PC-9 (cell line): ENCODE data around the gene ITPKB. TPM values are rescaled to one million over a fixed set of nuclear protein-coding genes. Genes with fewer than 3 reads are reported as not detected.

Experiments
- BruUV-seq: library from RNA; stranded (reverse); fragments of 400-500 nt; replicated peaks from 2 replicates; lab custom pipeline; 2021; lab: Mats Ljungman, UMichigan
- CTCF ChIA-PET: fragments of 300-600 bp; sonication (Branson Sonifier 250); formaldehyde crosslinking; loops from one replicate; lab custom pipeline; 2022; ENCODE audit warnings: antibody characterized with exemption; lab: Charles Lee
- POLR2A ChIA-PET: fragments of 300-600 bp; sonication (Branson Sonifier 250); formaldehyde crosslinking; loops from one replicate; lab custom pipeline; 2022; ENCODE audit warnings: antibody characterized with exemption; ENCODE audit not compliant: unreplicated experiment; lab: Charles Lee
- DNase-seq, 2 experiments: peaks; one replicate each; pipeline versions ENCODE4 v3.0.0 to v3.0.0-alpha.2; 2015 to 2022; ENCODE audit warnings: mixed read lengths in 1 of 2
- H2AFZ ChIP-seq: fragments of 200-600 bp; sonication (generic); 2 replicates; pipeline ENCODE4 v1.8.1; 2017; ENCODE audit warnings: antibody characterized with exemption
- H3F3A ChIP-seq: fragments of 200-600 bp; sonication (generic); 2 replicates; pipeline ENCODE4 v1.8.1; 2017; ENCODE audit warnings: antibody characterized with exemption, mild to moderate bottlenecking, low read depth; ENCODE audit not compliant: insufficient read depth
- H3K27ac ChIP-seq: fragments of 200-600 bp; sonication (generic); 2 replicates; pipeline ENCODE4 v1.6.1; 2016; ENCODE audit warnings: mixed run types
- H3K27me3 ChIP-seq: fragments of 200-600 bp; sonication (generic); 2 replicates; pipeline ENCODE4 v1.6.1; 2016; ENCODE audit warnings: low read depth, mixed run types; ENCODE audit not compliant: insufficient read depth
- H3K36me3 ChIP-seq: fragments of 200-600 bp; sonication (generic); 2 replicates; pipeline ENCODE4 v1.6.1; 2016; ENCODE audit warnings: low read depth, mixed run types
- H3K4me1 ChIP-seq: fragments of 200-600 bp; sonication (generic); replicated peaks from 2 replicates; pipeline ENCODE4 v1.6.1; 2016; ENCODE audit warnings: mixed run types; ENCODE audit not compliant: insufficient read depth
- H3K4me2 ChIP-seq: fragments of 200-600 bp; sonication (generic); 2 replicates; pipeline ENCODE4 v1.6.1; 2017; ENCODE audit warnings: mixed run types
- H3K4me3 ChIP-seq: fragments of 200-600 bp; sonication (generic); 2 replicates; pipeline ENCODE4 v1.6.1; 2016; ENCODE audit warnings: mixed run types
- H3K79me2 ChIP-seq: fragments of 200-600 bp; sonication (generic); 2 replicates; pipeline ENCODE4 v1.6.1; 2017; ENCODE audit warnings: low read depth, mixed run types
- H3K9me2 ChIP-seq: fragments of 200-600 bp; sonication (generic); 2 replicates; pipeline ENCODE4 v1.8.1; 2017; ENCODE audit warnings: mild to moderate bottlenecking; ENCODE audit not compliant: insufficient read depth
- H3K9me3 ChIP-seq: fragments of 200-600 bp; sonication (generic); 2 replicates; pipeline ENCODE4 v1.8.1; 2016; ENCODE audit warnings: low read depth; ENCODE audit not compliant: insufficient read depth
- H4K20me1 ChIP-seq: fragments of 200-600 bp; sonication (generic); 2 replicates; pipeline ENCODE4 v1.8.1; 2017; ENCODE audit not compliant: insufficient read depth
- EZH2 ChIP-seq: fragments of 200-600 bp; sonication (generic); IDR thresholded peaks from 2 replicates; pipeline ENCODE4 v1.8.0; 2017; ENCODE audit warnings: antibody characterized with exemption, low read depth
- intact Hi-C: fragments of 100-400 bp; cut with micrococcal nuclease; formaldehyde crosslinking; loops from one replicate; pipeline ENCODE4 v1.10.0; 2022; ENCODE audit not compliant: unreplicated experiment
- total RNA-seq: library from RNA; stranded (reverse); gene quantifications from 2 replicates; pipeline ENCODE4 v1.2.3, GENCODE V29; 2021
- TF ChIP-seq, protein P1 (sequence below): fragments of 200-600 bp; sonication (generic); conservative IDR thresholded peaks from 2 replicates; pipeline ENCODE4 v1.6.1; 2017; ENCODE audit warnings: mixed run types, antibody characterized with exemption, mild to moderate bottlenecking, moderate library complexity

Gene ITPKB
- total RNA-seq, 1 experiment from 2014 or later: 13.4 TPM

DNA sequence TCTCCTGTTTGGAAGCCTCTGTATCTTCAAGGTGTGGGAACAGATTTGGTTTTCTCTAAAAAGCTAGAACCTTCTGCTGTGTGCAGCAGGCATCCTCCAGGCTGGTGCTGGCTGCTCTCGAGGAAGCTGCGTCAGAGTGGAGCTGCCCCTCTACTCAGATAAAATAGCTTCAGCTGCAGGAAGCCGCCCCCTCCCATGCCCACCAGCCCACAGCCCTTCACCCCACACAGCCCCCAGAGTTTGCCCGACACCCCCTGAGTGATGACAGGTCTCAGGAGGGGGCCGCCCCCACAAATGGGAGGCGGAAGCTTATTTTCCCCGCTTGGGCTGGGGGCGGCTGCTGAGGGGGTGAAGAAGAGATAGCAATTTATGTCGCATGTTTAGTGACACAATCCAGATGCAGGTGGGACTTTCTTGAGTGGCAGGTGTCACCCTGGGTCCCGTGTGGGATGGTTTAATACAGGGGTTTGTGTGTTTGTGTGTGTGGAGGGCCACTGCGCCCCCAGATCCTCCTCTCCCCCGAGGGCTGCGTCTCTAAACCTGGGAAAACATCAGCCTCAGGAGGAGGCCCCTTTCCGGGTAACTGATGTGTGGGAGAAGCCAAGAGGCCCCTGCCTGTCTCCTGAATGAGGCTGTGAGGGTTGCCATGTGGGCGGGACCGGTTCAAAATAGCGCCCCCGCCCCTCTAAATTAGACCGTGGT lies 135.1 kb downstream of the ITPKB start:
- H3K27ac ChIP-seq: no peak overlapping the region
- H3K4me2 ChIP-seq: no peak overlapping the region

DNA sequence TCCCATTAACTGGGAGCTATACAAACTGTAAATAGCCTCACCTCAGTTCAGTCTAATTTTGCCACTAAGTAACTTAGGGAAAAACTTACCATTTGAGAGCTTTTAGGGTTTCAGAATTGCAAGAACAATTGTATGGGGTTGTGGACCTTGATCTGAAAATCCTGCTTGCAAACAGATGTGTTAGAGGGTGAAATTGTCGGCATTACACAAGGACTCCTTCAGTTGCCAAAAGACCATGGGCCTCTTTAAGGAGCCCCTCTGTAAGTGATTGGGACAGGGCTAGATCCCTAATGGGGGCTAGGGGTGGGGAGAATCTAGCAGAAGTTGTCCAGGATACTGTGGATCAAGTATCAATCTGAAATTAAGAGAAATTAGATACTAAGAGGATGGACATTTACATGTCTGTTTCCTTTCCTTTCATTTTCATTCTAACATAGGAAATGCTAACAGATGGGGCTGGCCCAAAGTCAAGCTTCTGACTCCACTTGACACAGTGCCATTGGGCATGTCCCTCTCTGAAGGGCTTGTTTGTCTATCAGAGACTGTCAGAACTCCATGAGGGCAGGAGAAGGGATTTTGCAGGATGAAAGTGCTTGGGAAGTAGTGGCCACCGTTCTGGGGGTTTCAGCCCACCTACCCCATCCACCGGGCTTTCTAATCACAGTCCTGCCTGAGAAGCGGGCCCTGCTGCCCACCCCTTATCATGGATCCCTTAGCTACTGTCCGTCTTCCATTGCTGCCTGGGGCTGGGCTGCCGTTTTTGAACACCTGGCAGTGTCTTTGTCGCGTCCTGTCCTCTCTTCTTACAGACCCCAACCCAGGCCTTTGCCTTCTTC lies 135.8 kb downstream of the ITPKB start:
- Histone ChIP-seq H3K4me3 (no peak overlapping the region), H3K9me3 (no peaks in the 10 kb centered on the region), H3K36me3 (no peaks in the 10 kb centered on the region), H3K27ac (no peak overlapping the region), H3F3A (no peaks in the 10 kb centered on the region), H3K27me3 (peaks cover 51% of the 10 kb centered on the region), H3K79me2 (no peaks in the 10 kb centered on the region), H3K9me2 (no peaks in the 10 kb centered on the region), H4K20me1 (no peaks in the 10 kb centered on the region), H3K4me1 (no peaks in the 10 kb centered on the region), H2AFZ (no peak overlapping the region), H3K4me2 (no peak overlapping the region)
- DNase-seq: no peak
- intact Hi-C loops: no loop called here
- POLR2A ChIA-PET: no interaction called here
- CTCF ChIA-PET: no interaction called here
- BruUV-seq: no TSS peak
- TF ChIP-seq, protein P1, sequence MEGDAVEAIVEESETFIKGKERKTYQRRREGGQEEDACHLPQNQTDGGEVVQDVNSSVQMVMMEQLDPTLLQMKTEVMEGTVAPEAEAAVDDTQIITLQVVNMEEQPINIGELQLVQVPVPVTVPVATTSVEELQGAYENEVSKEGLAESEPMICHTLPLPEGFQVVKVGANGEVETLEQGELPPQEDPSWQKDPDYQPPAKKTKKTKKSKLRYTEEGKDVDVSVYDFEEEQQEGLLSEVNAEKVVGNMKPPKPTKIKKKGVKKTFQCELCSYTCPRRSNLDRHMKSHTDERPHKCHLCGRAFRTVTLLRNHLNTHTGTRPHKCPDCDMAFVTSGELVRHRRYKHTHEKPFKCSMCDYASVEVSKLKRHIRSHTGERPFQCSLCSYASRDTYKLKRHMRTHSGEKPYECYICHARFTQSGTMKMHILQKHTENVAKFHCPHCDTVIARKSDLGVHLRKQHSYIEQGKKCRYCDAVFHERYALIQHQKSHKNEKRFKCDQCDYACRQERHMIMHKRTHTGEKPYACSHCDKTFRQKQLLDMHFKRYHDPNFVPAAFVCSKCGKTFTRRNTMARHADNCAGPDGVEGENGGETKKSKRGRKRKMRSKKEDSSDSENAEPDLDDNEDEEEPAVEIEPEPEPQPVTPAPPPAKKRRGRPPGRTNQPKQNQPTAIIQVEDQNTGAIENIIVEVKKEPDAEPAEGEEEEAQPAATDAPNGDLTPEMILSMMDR: no peak
- no peak for TF ChIP-seq EZH2

More for the DNA sequence above, 135.1 kb downstream of the ITPKB start:
- no TSS peak for BruUV-seq
- Histone ChIP-seq H2AFZ (no peak overlapping the region), H3K9me3 (no peaks in the 10 kb centered on the region), H3K79me2 (no peaks in the 10 kb centered on the region), H3K4me1 (no peaks in the 10 kb centered on the region), H3K4me3 (no peak overlapping the region), H3K27me3 (peaks cover 44% of the 10 kb centered on the region), H3K9me2 (no peaks in the 10 kb centered on the region), H3K36me3 (no peaks in the 10 kb centered on the region), H4K20me1 (no peaks in the 10 kb centered on the region), H3F3A (no peaks in the 10 kb centered on the region)
- DNase-seq: no peak
- CTCF ChIA-PET: no interaction called here
- TF ChIP-seq, protein P1: no peak
- POLR2A ChIA-PET: no interaction called here
- intact Hi-C loops: no loop called here

DNA sequence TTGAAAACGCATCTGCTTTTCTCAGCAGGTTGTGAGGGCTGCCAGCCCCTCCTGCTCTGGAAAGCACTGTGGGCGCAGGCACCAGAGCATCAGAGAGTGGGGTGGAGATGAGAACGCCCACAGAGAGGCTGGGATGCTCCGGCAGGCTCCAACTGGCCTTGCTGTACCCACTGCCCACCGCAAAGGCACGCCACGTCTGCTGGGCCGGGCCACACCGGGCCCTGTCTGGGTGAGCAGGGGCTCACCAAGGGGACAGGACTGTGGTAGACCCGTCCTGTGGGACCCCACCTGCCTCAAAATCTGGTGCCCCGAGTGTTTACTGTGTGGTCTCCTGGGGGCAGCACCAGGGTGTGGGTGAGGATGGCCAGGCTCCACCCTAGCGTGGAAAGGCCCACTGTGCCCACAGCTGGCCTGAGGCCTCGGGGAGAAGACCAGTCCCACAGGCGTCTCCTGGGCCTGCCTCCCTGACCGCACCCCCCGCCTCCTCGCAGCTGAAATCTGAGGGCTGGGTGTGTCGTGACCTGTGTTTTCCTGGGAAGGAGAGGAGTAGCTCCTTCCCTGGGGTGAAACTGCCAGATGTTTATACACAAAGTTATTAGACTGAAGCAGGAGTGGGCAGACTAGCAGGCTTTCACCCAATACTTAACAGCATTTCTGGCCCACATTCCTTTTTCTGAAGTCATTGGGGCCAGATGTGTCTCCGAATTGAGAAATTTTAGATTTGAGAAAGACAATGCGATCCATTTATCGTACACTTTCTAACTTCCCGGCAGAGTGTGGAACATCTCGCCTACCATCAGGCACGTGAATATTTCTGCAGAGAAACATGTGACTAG lies 136.7 kb downstream of the ITPKB start:
- BruUV-seq: no TSS peak
- H3K9me3 ChIP-seq: no peaks in the 10 kb centered on the region
- no peak for DNase-seq
- no peaks in the 10 kb centered on the region for H3K36me3 ChIP-seq
- TF ChIP-seq EZH2: no peak
- TF ChIP-seq, protein P1: no peak
- no peaks in the 10 kb centered on the region for H3F3A ChIP-seq
- no peaks in the 10 kb centered on the region for H3K4me1 ChIP-seq
- H3K27ac ChIP-seq: no peak overlapping the region
- no peaks in the 10 kb centered on the region for H3K9me2 ChIP-seq
- H3K4me2 ChIP-seq: no peak overlapping the region
- intact Hi-C loops: no loop called here
- CTCF ChIA-PET: no interaction called here
- H3K4me3 ChIP-seq: no peak overlapping the region
- POLR2A ChIA-PET: no interaction called here
- no peaks in the 10 kb centered on the region for H3K79me2 ChIP-seq
- H4K20me1 ChIP-seq: no peaks in the 10 kb centered on the region
- peaks cover 60% of the 10 kb centered on the region for H3K27me3 ChIP-seq
- no peak overlapping the region for H2AFZ ChIP-seq
